ENCODE data around the gene MAPRE3.
A peak's percentile ranks its signal among the peaks of the same experiment; 100 is the strongest.
"Not testable (repeated sequence)": the region's sequence is repeated elsewhere in the genome, so short reads cannot be mapped to it uniquely, and the experiment has no call there.

The MAPRE3 gene

DNA sequence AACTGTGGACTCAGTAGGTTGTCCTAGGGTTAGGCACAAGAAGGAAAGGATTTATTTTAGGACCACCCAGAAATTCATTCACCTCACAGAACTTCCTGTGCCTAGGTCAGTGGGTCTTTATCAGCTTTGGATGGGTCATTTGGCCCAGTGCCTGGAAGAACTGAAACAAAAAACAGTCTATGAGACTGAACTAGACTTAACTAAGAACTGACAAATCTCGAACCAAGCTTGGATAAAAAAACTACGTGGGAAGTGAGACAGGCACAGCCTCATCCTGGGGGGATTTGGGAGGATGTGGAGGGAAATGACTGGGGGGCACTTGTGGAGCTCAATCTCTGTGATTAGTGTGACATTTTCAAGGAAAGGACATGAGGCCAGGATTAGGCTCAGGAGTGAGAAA is 103.3 kb downstream of the MAPRE3 start:
- no peak overlapping the region for H3K4me3 ChIP-seq
- no peak for DNase-seq (ENCODE audit: low spot score)
- H3K27ac ChIP-seq, result peak overlapping the region; percentile 96 to 97
- TF ChIP-seq, protein P1, sequence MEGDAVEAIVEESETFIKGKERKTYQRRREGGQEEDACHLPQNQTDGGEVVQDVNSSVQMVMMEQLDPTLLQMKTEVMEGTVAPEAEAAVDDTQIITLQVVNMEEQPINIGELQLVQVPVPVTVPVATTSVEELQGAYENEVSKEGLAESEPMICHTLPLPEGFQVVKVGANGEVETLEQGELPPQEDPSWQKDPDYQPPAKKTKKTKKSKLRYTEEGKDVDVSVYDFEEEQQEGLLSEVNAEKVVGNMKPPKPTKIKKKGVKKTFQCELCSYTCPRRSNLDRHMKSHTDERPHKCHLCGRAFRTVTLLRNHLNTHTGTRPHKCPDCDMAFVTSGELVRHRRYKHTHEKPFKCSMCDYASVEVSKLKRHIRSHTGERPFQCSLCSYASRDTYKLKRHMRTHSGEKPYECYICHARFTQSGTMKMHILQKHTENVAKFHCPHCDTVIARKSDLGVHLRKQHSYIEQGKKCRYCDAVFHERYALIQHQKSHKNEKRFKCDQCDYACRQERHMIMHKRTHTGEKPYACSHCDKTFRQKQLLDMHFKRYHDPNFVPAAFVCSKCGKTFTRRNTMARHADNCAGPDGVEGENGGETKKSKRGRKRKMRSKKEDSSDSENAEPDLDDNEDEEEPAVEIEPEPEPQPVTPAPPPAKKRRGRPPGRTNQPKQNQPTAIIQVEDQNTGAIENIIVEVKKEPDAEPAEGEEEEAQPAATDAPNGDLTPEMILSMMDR (IDR thresholded peaks at IDR 0.05), result no peak

DNA sequence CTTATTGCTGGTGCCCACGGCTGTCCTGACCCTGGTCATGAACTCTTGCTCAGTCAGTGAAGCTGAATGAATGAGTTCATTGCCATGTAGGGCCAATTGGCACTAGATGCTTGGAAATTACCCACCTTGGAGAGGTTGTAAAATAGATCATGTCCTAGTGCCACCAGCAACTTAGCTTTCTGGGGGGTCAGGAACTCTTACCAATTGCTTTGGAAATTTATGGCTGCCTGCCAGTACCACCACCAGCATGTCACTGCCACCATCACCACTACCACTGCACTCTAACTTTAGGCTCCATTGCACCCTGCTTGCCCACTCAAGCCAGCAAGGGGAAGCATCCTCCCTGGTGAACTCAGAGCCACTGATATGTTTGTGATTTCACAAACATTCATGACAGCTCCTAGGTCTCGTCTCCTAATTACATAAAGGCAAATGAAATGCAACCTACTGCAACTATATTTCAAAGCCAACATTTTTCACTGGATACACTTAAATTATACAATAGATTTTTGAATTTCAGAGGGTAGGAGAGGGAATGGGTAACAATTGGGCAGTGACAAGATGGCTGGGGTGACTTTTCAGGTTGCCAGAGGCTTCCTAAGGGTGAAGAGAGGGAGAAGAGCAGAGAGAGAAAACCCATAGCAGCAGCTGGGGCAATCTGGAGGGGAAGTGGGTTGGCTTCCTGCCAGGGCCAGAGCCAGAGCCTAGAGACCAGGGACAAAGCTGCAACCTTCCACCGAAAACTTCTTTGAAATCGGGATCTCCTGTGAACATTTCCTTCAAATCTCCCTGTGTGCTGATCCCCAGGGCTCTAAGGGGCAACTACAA is 104.5 kb downstream of the MAPRE3 start:
- TF ChIP-seq, protein P1 (IDR thresholded peaks at IDR 0.05), result no peak
- Histone ChIP-seq H3K27ac (peak overlapping the region; percentile 96 to 97), H3K4me3 (no peak overlapping the region)
- DNase-seq (ENCODE audit: low spot score), result no peak

DNA sequence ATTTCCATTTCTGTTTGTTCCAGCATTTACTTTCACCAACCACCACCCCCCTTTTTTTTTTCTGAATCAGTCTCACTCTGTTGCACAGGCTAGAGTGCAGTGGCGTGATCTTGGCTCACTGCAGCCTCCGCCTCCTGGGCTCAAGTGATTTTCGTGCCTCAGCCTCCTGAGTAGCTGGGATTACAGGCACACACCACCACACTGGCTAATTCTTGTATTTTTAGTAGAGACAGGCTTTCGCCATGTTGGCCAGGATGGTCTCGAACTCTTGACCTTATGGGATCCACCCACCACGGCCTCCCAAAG is 105.1 kb downstream of the MAPRE3 start:
- peak overlapping the region; percentile 96 to 97 for H3K27ac ChIP-seq
- not testable (repeated sequence) for DNase-seq (ENCODE audit: low spot score); H3K4me3 ChIP-seq

DNA sequence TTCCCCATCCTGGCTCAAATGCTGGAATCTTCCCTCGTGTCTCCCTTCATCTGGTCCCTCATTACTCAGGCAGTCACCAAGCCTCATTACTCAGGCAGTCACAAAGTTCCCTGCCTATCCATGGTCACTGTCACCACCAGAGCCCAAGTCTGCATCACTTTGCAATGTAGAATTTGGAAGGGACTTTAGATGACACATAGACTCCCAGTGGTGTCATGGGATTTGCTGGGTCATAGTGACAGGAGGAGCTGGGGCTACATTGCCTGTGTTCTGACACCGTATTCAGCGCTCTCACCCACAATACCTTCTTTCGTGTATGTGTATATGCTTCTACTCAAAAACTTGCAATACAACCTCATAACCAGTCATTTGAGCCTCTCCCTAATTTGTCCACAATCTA is 105.9 kb downstream of the MAPRE3 start:
- TF ChIP-seq, protein P1 (IDR thresholded peaks at IDR 0.05), result no peak
- no peak for DNase-seq (ENCODE audit: low spot score)
- H3K27ac ChIP-seq, result peak overlapping the region; percentile 96 to 97
- H3K4me3 ChIP-seq, result no peak overlapping the region
